HepG2 (cell line): ENCODE measurements around the gene GARIN1A. TPM values are rescaled to one million over a fixed set of nuclear protein-coding genes. Genes with fewer than 3 reads are reported as not detected.
"Not testable (repeated sequence)": the region's sequence is repeated elsewhere in the genome, so short reads cannot be mapped to it uniquely, and the experiment has no call there.

ENCODE experiments used
- ATAC-seq: fragments of 200-7000 bp; cut with Tn5 transposase; 3 replicates; pipeline ENCODE4 v1.9.1; 2020; ENCODE audit warnings: mild to moderate bottlenecking, moderate library complexity
- BruUV-seq: library from RNA; stranded (reverse); fragments of 400-500 nt; replicated peaks from 2 replicates; lab custom pipeline; 2021; lab: Mats Ljungman, UMichigan
- CTCF ChIA-PET: fragments of 300-600 bp; formaldehyde crosslinking; extraction: SDS; loops from one replicate; lab custom pipeline; 2021; ENCODE audit warnings: low total read pairs, inconsistent platforms, low intra/inter-chr PET ratio; lab: Yijun Ruan, JAX
- POLR2A ChIA-PET: fragments of 350-600 bp; sonication (Branson Sonifier 250); formaldehyde crosslinking; loops from one replicate; lab custom pipeline; 2020; ENCODE audit warnings: antibody characterized with exemption, inconsistent platforms; lab: Yijun Ruan, JAX
- DNase-seq: peaks from one replicate; pipeline ENCODE4 v3.0.0-alpha.2; 2015; ENCODE audit warnings: low spot score
- FAIRE-seq: peaks from 3 replicates; lab custom pipeline; 2011; peaks lifted over from hg19 to GRCh38; lab: Jason Lieb, UNC
- H2AFZ ChIP-seq: one replicate; pipeline ENCODE4 v1.6.1; 2011; ENCODE audit warnings: low read length, inconsistent platforms
- H3K27ac ChIP-seq: fragments of 300-600 bp; 3 replicates; pipeline ENCODE4 v1.8.0; 2011; ENCODE audit warnings: mixed run types, mild to moderate bottlenecking, mixed read lengths, low read length, inconsistent platforms; ENCODE audit not compliant: insufficient read depth; ENCODE audit errors: extremely low read length
- H3K27me3 ChIP-seq, 2 experiments: fragments of 200-600 bp in 1 of 2; 2 replicates in 1 of 2; 3 replicates in 1 of 2; pipeline versions ENCODE4 v1.6.0 to v1.8.0; 2011; ENCODE audit warnings: low read length in 2 of 2, mild to moderate bottlenecking in 2 of 2, moderate library complexity in 2 of 2, inconsistent platforms in 1 of 2; ENCODE audit not compliant: insufficient read depth in 2 of 2, control insufficient read depth in 1 of 2
- H3K36me3 ChIP-seq, 2 experiments: fragments of 200-600 bp in 1 of 2; replicated peaks in 1 of 2; 2 replicates in 1 of 2; 3 replicates in 1 of 2; pipeline versions ENCODE4 v1.5.1 to v1.8.0; 2011; ENCODE audit warnings: low read length in 2 of 2, inconsistent platforms in 1 of 2; ENCODE audit not compliant: insufficient read depth in 2 of 2, control insufficient read depth in 1 of 2
- H3K4me1 ChIP-seq: 2 replicates; pipeline ENCODE4 v1.5.1; 2012; ENCODE audit warnings: low read length, inconsistent platforms; ENCODE audit not compliant: insufficient read depth
- H3K4me2 ChIP-seq: 2 replicates; pipeline ENCODE4 v1.6.0; 2011; ENCODE audit warnings: low read depth, low read length, inconsistent platforms
- H3K4me3 ChIP-seq, 3 experiments: fragments of 200-600 bp in 1 of 3; sonication (generic), shearing (Covaris generic) in 1 of 3; replicated peaks in 1 of 3; 2 replicates each; pipeline ENCODE4 v1.5.1; 2011 to 2016; ENCODE audit warnings: low read length in 3 of 3, inconsistent platforms in 2 of 3, low read depth in 2 of 3, mild to moderate bottlenecking in 2 of 3, control low read depth in 1 of 3, mixed read lengths in 1 of 3; ENCODE audit not compliant: insufficient read depth in 1 of 3
- H3K79me2 ChIP-seq: one replicate; pipeline ENCODE4 v1.6.1; 2011; ENCODE audit warnings: low read length, inconsistent platforms; ENCODE audit not compliant: insufficient read depth
- H3K9ac ChIP-seq: 2 replicates; pipeline ENCODE4 v1.6.0; 2011; ENCODE audit warnings: mild to moderate bottlenecking, low read depth, low read length, inconsistent platforms; ENCODE audit not compliant: insufficient read depth
- H3K9me3 ChIP-seq: 2 replicates; pipeline ENCODE4 v1.5.1; 2012; ENCODE audit warnings: mild to moderate bottlenecking, low read length
- H4K20me1 ChIP-seq: 2 replicates; pipeline ENCODE4 v1.6.0; 2011; ENCODE audit warnings: inconsistent platforms, mild to moderate bottlenecking, low read length, moderate library complexity; ENCODE audit not compliant: insufficient read depth
- JUN ChIP-seq: sonication (generic); formaldehyde crosslinking; IDR thresholded peaks from 2 replicates; pipeline ENCODE4 v1.4.0; 2020; ENCODE audit warnings: mild to moderate bottlenecking, missing genetic modification reagents
- SP4 ChIP-seq: sonication (generic); formaldehyde crosslinking; IDR thresholded peaks from 2 replicates; pipeline ENCODE4 v1.8.1; 2023; ENCODE audit warnings: mild to moderate bottlenecking, missing genetic modification reagents
- ZFP90 ChIP-seq: sonication (generic); formaldehyde crosslinking; IDR thresholded peaks from 2 replicates; pipeline ENCODE4 v1.8.0; 2022; ENCODE audit warnings: missing genetic modification reagents, mild to moderate bottlenecking, inconsistent platforms, borderline replicate concordance
- ZNF556 ChIP-seq: sonication (generic); formaldehyde crosslinking; IDR thresholded peaks from 2 replicates; pipeline ENCODE4 v1.4.0; 2020; ENCODE audit warnings: mild to moderate bottlenecking, missing genetic modification reagents, borderline replicate concordance
- WGBS: methylation state at CpG from one replicate; pipeline ENCODE4 v1.1.6; 2017; ENCODE audit warnings: low lambda C conversion rate; 5-methylcytosine and 5-hydroxymethylcytosine counted together
- in situ Hi-C: cut with HindIII; loops from 2 replicates; pipeline ENCODE4 v1.10.0; 2017; ENCODE audit warnings: low pct_unique_long_range_greater_than_20kb; ENCODE audit not compliant: extremely low pct_ligation_motif_present
- intact Hi-C: fragments of 100-400 bp; cut with micrococcal nuclease; formaldehyde crosslinking; loops from one replicate; pipeline ENCODE4 v1.10.0; 2022; ENCODE audit not compliant: unreplicated experiment
- polyA plus RNA-seq, 8 experiments: library from polyadenylated mRNA; depleted of rRNA in 3 of 8; stranded (reverse) in 7 of 8; unstranded in 1 of 8; fragments of >200 nt; fragmentation: Illumina TruSeq in 4 of 8; extraction: Trizol in 4 of 8; gene quantifications; 2 replicates each; pipeline versions ENCODE4 v1.2.1 to v1.2.3, GENCODE V29; 2011 to 2016; ENCODE audit warnings: low read depth in 4 of 8, missing spikeins in 1 of 8, mixed read lengths in 1 of 8; ENCODE audit not compliant: insufficient read depth in 1 of 8
- total RNA-seq, 5 experiments: library from RNA; depleted of rRNA; stranded (reverse); fragments of >200 nt; fragmentation: Illumina TruSeq; extraction: Trizol; gene quantifications; 2 replicates each; pipeline ENCODE4 v1.2.3, GENCODE V29; 2016; ENCODE audit warnings: low read depth in 1 of 5

GARIN1A gene
- total and polyA plus RNA-seq, 2 of the 13 experiments (the other 11 are each of a cell fraction or from before 2014, with no cell fraction given) = 0.12 TPM; not detected in 1

GRCh38 chr7:128663223-128663622, 8.9 kb upstream of the GARIN1A start:
- DNase-seq, H3K4me3 ChIP-seq, FAIRE-seq, H3K27me3 ChIP-seq, H3K79me2 ChIP-seq, intact Hi-C loops, H2AFZ ChIP-seq, H3K27ac ChIP-seq, H3K36me3 ChIP-seq, H3K4me2 ChIP-seq, H4K20me1 ChIP-seq, POLR2A ChIA-PET, CTCF ChIA-PET, BruUV-seq, H3K4me1 ChIP-seq, H3K9ac ChIP-seq, in situ Hi-C loops, ATAC-seq: not testable (repeated sequence)
- H3K9me3 ChIP-seq = peaks cover 15% of the 10 kb centered on the region
- 73% methylated on average over 3 of the region's 3 CpGs for WGBS

DNA sequence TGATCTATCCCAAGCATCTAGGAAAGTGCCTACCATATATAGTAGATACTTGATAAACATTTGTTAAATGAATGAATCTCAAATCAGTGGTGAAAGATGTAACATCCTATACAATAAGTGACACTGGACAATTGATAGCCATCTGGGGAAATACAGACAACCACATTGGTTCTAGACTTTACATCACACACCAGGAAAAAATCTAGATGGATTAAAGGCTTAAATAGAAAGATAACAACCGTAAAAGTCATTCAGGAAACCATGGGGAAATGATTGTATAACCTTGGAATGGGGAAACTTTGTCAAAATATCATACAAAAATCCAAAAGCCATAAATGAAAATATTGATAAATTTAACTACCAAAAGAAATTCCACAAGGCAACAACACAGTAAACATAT, 7.0 kb upstream of the GARIN1A start:
- no peak overlapping the region for H3K27ac ChIP-seq
- intact Hi-C loops = no loop called here
- no peak overlapping the region for H3K9ac ChIP-seq
- BruUV-seq = no TSS peak
- ChIA-PET POLR2A (no interaction called here), CTCF (no interaction called here)
- peaks cover 15% of the 10 kb centered on the region for H3K9me3 ChIP-seq
- no peak overlapping the region for H2AFZ ChIP-seq
- no peaks in the 10 kb centered on the region for H4K20me1 ChIP-seq
- H3K4me3 ChIP-seq = no peak overlapping the region
- TF ChIP-seq ZFP90 (CRISPR knock-in tag) (no peak), ZNF556 (no peak), SP4 (CRISPR knock-in tag) (no peak), JUN (CRISPR knock-in tag) (no peak)
- H3K4me1 ChIP-seq = no peaks in the 10 kb centered on the region
- no peak overlapping the region for H3K4me2 ChIP-seq
- no peaks in the 10 kb centered on the region for H3K79me2 ChIP-seq
- in situ Hi-C loops = no loop called here
- 31% methylated on average over 1 of the region's 1 CpG for WGBS
- ATAC-seq (no peak), FAIRE-seq (no peak), DNase-seq (no peak)
- H3K36me3 ChIP-seq = no peaks in the 10 kb centered on the region
- no peaks in the 10 kb centered on the region for H3K27me3 ChIP-seq
